Measurements from ENCODE around the gene EFNB2. TPM values are rescaled to one million over a fixed set of nuclear protein-coding genes. Genes with fewer than 3 reads are reported as not detected.

EFNB2 gene
- total and polyA plus RNA-seq, 9 of the 15 experiments (the other 6 are each of a cell fraction or from before 2014, with no cell fraction given): 0.01 to 0.29 (median 0.18) TPM

DNA sequence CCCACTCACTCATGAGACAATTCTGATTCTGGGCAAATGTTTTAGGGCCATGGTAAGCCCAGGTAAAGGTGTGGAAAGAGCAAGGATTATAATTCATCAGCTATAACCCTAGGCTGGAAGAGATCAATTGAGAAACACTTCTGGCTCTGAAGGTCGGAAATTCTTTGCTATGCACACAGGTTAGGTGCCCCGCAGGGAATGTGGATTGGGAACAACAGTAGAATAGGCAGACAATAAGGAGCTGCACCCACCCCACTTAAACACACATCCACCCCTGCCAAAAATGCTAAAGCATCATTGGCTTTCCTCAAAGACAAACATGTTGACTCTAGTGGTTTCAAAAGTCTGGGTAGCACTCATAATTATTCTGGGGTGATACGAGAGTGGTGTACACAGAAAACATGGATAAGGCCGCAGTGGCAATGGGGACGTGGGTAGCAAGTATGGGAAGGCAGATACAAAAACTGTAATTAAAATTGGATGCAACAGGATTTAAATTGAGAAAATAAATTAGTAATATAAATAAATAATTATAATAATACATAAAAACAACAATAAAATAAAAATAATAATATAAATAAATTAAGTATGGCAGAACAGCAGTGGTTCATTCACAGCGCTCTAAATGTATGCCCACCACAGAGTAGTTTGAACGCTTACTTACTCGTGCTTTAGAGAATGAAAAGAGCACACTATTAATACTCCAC is 8.6 kb downstream of the EFNB2 start:
- no peaks in the 10 kb centered on the region for H3K9me1 ChIP-seq (ENCODE audit: control insufficient read depth, insufficient read depth, low read length)
- DNase-seq (ENCODE audit: extremely low read depth in 1 of 4, low spot score in 3 of 4) (no peak), FAIRE-seq (no peak), ATAC-seq (no peak)
- peaks cover 0 to 5% of the 10 kb centered on the region in 2 experiments; a peak in 1 of 5 replicates for H3K27me3 ChIP-seq (ENCODE audit: control insufficient read depth in 2 of 2, insufficient read depth in 2 of 2, low read length in 2 of 2)
- ChIA-PET POLR2A (no interaction called here), CTCF (ENCODE audit: low intra/inter-chr PET ratio) (no interaction called here)
- H4K20me1 ChIP-seq (replicated peaks; ENCODE audit: control insufficient read depth, insufficient read depth, low read length): no peaks in the 10 kb centered on the region
- no peak overlapping the region for H3K4me2 ChIP-seq (ENCODE audit: insufficient read depth, low read length)
- WGBS (ENCODE audit: insufficient coverage, low coverage, missing lambda C conversion rate): 8% methylated on average over 7 of the region's 8 CpGs
- in situ Hi-C loops (cut with MboI) (no loop called here), intact Hi-C loops (cut with micrococcal nuclease) (no loop called here)
- TF ChIP-seq ADNP (tag; IDR thresholded peaks at IDR 0.05) (no peak), CREB1 (IDR thresholded peaks at IDR 0.05) (no peak), CREB1 (CRISPR knock-in tag; IDR thresholded peaks at IDR 0.05) (no peak), POLR2H (tag; IDR thresholded peaks at IDR 0.05; ENCODE audit: low read depth) (no peak), ILF3 (IDR thresholded peaks at IDR 0.05; ENCODE audit: borderline replicate concordance) (no peak), HIVEP1 (CRISPR knock-in tag; IDR thresholded peaks at IDR 0.05) (no peak)
- H3K79me2 ChIP-seq (ENCODE audit: control insufficient read depth, insufficient read depth, low read length): no peaks in the 10 kb centered on the region
- no TSS peak for BruUV-seq (replicated peaks)
- H2AFZ ChIP-seq (ENCODE audit: low read depth, low read length): no peak overlapping the region
- H3K9me3 ChIP-seq (replicated peaks; ENCODE audit: control insufficient read depth, insufficient read depth, low read depth, low read length): no peaks in the 10 kb centered on the region
- H3K4me3 ChIP-seq: no peak overlapping the region
- H3K9ac ChIP-seq (ENCODE audit: insufficient read depth in 1 of 2, low read depth in 2 of 2, low read length in 2 of 2): no peak overlapping the region
- H3K36me3 ChIP-seq (ENCODE audit: control insufficient read depth, insufficient read depth, low read length): no peaks in the 10 kb centered on the region
- H3K4me1 ChIP-seq (replicated peaks in 1 of 2; ENCODE audit: control insufficient read depth in 2 of 2, insufficient read depth in 2 of 2, low read length in 2 of 2): no peaks in the 10 kb centered on the region
- no peak overlapping the region for H3K27ac ChIP-seq (ENCODE audit: extremely low read depth, low read depth, low read length)

- 0% methylated on average over 3 of the region's 3 CpGs for WGBS (ENCODE audit: insufficient coverage, low coverage, missing lambda C conversion rate)
- in situ Hi-C loops (cut with MboI): no loop called here
- no peak for FAIRE-seq
- no peaks in the 10 kb centered on the region for H3K4me1 ChIP-seq (replicated peaks in 1 of 2; ENCODE audit: control insufficient read depth in 2 of 2, insufficient read depth in 2 of 2, low read length in 2 of 2)
- H3K9me1 ChIP-seq (ENCODE audit: control insufficient read depth, insufficient read depth, low read length): no peaks in the 10 kb centered on the region
- H3K4me3 ChIP-seq: no peak overlapping the region
- H3K9me3 ChIP-seq (replicated peaks; ENCODE audit: control insufficient read depth, insufficient read depth, low read depth, low read length): no peaks in the 10 kb centered on the region
- H3K4me2 ChIP-seq (ENCODE audit: insufficient read depth, low read length): no peak overlapping the region
- CTCF ChIA-PET (ENCODE audit: low intra/inter-chr PET ratio): no interaction called here
- POLR2A ChIA-PET: interaction anchor here (0.7 kb wide), 1 partner anchor 1022 kb away, joined by 3 read pairs; no protein-coding TSS in a partner anchor
- no peak overlapping the region for H2AFZ ChIP-seq (ENCODE audit: low read depth, low read length)
- no peak for ATAC-seq
- no peak for DNase-seq (ENCODE audit: extremely low read depth in 1 of 4, low spot score in 3 of 4)
- no peaks in the 10 kb centered on the region for H4K20me1 ChIP-seq (replicated peaks; ENCODE audit: control insufficient read depth, insufficient read depth, low read length)
- H3K36me3 ChIP-seq (ENCODE audit: control insufficient read depth, insufficient read depth, low read length): no peaks in the 10 kb centered on the region
- intact Hi-C loops (cut with micrococcal nuclease): no loop called here
- H3K79me2 ChIP-seq (ENCODE audit: control insufficient read depth, insufficient read depth, low read length): no peaks in the 10 kb centered on the region
- H3K9ac ChIP-seq (ENCODE audit: insufficient read depth in 1 of 2, low read depth in 2 of 2, low read length in 2 of 2): no peak overlapping the region
- no TSS peak for BruUV-seq (replicated peaks)
- no peak overlapping the region for H3K27ac ChIP-seq (ENCODE audit: extremely low read depth, low read depth, low read length)
- H3K27me3 ChIP-seq (ENCODE audit: control insufficient read depth in 2 of 2, insufficient read depth in 2 of 2, low read length in 2 of 2): peaks cover 0 to under 1% of the 10 kb centered on the region in 2 experiments; a peak in 1 of 5 replicates
- TF ChIP-seq GABPA (tag; conservative IDR thresholded peaks at IDR 0.05; ENCODE audit: low read depth) (no peak), THRAP3 (IDR thresholded peaks at IDR 0.05; ENCODE audit: borderline replicate concordance) (no peak), FOSL1 (tag; conservative IDR thresholded peaks at IDR 0.05) (no peak), CTCFL (IDR thresholded peaks at IDR 0.05; ENCODE audit: borderline replicate concordance, insufficient read depth, low read depth, low read length, poor library complexity, severe bottlenecking) (no peak), POLR2AphosphoS2 (IDR thresholded peaks at IDR 0.05; ENCODE audit: low read length) (no peak), SP2 (IDR thresholded peaks at IDR 0.05; ENCODE audit: extremely low read depth, low read depth, low read length, poor library complexity, severe bottlenecking) (no peak), MBD2 (IDR thresholded peaks at IDR 0.05; ENCODE audit: borderline replicate concordance, low read depth) (no peak)
- TF ChIP-seq, protein P1, sequence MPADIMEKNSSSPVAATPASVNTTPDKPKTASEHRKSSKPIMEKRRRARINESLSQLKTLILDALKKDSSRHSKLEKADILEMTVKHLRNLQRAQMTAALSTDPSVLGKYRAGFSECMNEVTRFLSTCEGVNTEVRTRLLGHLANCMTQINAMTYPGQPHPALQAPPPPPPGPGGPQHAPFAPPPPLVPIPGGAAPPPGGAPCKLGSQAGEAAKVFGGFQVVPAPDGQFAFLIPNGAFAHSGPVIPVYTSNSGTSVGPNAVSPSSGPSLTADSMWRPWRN (IDR thresholded peaks at IDR 0.05; ENCODE audit: low read depth): no peak
These were observed 9.6 kb downstream of the EFNB2 start for GRCh38 chr13:106525865-106526264.

Measured in K562 (cell line).